GM19238 (cell line): Measurements from ENCODE around the gene GUCA1C.

Experiments used
- DNase-seq: peaks from one replicate; pipeline ENCODE4 v3.0.0; 2011; ENCODE audit warnings: low spot score; ENCODE audit not compliant: insufficient read length

GUCA1C gene

GRCh38 chr3:108953700-108954099 is at the start of gene GUCA1C:
Gene GUCA1C, minus strand, starts transcription at chr3:108953879. Its CDS starts 117 bp downstream, at chr3:108953762.
- DNase-seq, result no peak

- DNase-seq, result no peak
Observed at GRCh38 chr3:108998436-108998835, 44.8 kb upstream of the GUCA1C start.

DNA sequence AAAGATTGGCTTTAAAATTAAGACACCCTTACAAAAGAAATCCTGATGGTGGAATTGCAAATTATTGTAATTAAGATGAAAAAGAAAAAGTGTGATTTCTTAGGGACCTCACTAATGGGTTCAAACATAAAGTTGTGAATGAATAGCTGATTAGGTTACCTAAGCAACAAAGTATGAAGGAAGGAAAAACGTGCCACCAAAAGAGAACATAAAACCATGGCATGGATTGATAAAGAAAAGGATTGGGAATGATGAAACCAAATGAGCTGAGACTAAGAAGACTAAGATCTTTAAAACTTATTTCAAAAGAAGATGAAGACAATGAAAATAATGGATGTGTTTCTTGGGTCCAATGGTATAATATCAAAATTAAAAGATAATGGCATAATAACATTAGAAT is 32.2 kb upstream of the GUCA1C start:
- DNase-seq, result no peak

GRCh38 chr3:108983051-108983450 is 29.4 kb upstream of the GUCA1C start:
- DNase-seq, result no peak

DNA sequence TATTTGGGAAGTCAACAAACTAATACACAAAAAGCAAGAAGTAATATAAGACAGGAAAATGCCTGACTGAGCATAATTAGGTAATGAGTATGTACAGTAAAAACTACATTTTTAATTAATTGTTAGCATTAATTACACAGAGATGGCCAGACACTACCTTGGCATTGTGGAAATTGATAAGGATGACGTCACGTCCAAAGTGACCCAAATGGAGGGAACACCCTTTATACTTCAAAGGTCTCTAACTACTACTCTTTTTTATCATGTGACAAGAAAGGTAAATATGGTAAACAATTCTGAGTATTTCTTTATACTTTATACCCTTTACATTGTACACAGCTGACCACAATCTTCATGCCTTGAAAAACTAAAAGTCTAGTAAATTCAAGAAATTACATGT is 22.4 kb upstream of the GUCA1C start:
- DNase-seq, result no peak

DNA sequence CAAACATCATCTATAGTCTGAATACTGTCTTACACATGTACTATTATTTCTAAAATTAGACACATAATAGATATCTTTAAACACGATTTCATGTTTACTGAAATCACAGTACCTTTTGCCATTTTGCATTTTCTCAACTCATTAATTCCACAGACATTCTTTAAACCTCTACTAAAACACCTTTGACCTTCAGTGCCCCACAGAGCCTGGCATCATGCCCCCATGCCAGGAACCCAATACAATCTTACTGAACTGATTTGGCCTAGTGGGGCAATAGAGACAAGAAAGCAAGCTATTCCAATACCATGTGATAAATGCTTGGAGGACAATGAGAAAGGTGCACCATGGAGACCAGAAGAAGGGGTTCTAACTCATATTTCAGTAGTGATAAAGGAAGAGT is 19.3 kb upstream of the GUCA1C start:
- no peak for DNase-seq

DNA sequence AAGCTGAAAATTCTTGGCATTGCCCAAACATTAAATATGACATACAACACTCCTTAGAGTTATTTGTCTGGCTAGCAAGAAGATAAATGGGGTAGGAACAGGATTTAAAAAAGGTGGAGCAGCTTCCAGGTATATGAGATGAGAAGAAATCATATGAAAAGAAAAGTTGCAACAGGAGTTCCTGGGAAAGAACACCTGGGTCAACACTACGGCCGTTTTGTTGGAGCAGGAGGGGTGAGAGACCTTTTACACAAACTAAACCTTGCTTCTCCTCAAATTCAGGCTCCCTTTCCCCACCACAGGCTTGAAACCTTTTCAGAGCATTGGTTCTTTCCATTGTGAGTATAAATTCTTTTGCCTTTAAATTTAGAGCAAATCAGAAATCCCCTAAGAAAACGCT is 18.8 kb upstream of the GUCA1C start:
- no peak for DNase-seq

GRCh38 chr3:108970561-108970960 is 16.9 kb upstream of the GUCA1C start:
- DNase-seq, result no peak

DNA sequence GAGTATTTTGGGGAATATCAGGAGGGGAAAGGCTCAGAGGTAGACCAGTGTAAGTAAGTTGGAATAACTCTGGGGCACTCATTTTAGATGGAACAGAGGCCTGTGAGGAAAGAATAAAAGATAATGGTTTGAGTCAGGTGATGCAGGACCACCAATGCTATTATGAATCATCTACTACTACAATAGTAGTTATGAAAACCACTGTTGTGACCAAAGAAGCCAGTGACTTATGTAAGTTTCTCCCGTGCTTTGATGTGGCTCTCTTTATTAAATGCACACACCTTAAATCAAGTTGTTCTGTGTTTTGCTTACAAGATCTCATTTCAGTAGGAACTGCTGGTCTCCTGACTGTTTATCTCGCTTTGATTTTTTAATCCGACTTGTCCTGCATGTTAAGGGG is 13.1 kb upstream of the GUCA1C start:
- no peak for DNase-seq

DNA sequence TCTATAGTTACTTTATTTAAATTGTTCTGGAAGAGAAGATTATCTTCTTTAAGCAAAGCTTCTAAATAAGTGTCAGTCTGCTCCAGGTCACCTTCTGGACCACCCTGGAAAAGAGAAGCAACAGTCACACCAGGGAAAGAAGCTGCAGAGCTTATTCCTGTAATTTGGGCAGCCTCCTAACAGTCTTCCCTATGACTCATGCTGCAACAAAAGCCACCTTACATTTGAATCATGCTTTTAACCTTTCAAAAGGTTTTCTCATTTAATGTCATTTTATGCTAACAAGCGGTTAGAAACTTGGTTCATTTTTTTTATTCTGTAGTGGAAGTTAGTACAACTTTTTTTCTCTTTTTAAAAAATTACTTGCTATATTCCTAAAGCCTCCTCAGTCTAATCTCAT is 5.3 kb upstream of the GUCA1C start:
- no peak for DNase-seq

DNA sequence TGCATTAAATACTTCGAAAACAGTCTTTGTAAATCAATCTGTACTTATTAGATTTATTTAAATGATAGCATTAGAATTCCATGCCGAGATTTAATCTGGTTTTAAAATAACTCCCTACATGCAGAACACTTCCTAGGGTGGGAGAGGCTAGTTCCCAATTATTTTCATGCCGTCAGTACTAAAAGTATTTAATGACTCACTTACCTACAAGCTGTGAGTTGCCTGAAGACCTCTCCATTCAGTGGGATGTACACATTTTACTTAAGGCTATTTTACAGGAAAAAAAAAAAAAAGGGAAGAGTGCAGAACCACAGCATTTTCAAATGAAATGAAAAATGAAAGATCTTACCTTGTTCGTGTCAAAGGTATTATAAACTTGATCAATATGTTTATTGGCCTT is 469 bp downstream of the GUCA1C start:
- no peak for DNase-seq

- DNase-seq, result no peak
Observed at GRCh38 chr3:108951820-108952501, 1.7 kb downstream of the GUCA1C start.

DNA sequence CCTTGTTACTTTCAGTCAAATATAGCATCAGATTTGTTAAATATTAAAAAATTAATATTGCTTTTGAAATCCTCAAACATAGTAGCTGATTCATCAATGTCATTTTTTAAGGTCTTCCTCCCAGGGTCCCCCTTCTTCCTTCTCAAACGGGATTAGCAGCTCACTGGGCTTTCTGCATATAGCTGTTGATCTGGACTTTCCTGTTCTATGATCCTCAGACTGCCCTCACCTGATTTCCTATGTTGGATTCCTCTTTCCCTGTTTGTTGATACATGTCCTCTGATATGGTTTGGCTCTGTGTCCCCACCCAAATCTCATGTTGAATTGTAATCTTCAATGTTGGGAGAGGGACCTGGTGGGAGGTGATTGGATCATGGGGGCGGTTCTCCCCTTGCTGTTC is 5.8 kb downstream of the GUCA1C start:
- no peak for DNase-seq

- DNase-seq, result no peak
Observed at GRCh38 chr3:108946292-108947285, 7.1 kb downstream of the GUCA1C start.

DNA sequence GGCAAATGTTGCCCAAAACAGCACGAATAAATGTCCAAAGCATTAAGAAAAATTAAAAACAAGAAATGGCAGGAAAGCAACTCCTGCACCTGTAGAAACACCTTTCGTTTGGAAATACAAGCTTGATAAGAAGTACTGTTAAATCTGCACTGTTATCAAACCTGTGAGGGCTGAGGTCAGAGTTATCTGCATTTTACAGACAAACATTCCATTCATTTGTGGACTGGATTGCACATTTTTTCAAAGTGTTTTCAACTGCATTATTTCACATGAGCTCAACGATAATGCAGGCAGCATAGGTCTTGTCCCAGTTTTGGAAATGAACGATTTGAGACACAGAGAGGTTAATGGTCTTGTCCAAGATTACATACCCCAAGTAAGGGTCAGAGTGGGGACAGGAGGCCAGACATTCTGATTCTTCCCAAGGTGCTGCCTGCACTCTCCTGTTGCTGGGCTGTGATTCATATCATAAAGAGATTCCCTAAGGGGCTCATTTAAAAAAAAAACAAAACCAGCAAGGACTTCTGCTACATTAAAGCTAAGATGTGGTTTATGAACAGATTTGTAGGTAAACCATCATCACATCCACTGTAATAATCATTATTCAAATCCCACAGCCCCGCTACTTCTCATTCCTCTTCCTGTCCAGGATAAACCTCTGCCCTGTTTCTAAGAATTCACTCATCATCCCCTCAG is 13.0 kb downstream of the GUCA1C start:
- no peak for DNase-seq

DNA sequence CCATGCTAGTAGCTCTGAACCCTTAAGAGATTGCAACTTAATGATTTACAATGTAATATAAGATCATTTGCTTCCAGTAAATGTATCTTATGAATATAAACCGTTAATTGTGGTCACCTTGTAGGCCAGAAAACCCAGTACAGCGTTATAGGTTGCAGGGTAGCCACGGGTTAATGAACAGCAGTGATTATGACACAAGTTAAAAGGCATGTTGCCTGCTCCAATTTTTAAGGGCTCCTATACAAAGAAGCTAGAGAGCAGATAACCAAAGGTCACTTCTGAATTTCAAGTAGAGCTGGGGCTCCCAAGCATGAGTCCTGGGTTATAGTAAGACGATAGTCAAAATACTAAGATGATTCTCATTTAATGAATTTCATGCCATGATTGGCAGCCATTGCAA is 13.5 kb downstream of the GUCA1C start:
- no peak for DNase-seq

- DNase-seq, result no peak
Observed at GRCh38 chr3:108936924-108937689, 16.6 kb downstream of the GUCA1C start.

DNA sequence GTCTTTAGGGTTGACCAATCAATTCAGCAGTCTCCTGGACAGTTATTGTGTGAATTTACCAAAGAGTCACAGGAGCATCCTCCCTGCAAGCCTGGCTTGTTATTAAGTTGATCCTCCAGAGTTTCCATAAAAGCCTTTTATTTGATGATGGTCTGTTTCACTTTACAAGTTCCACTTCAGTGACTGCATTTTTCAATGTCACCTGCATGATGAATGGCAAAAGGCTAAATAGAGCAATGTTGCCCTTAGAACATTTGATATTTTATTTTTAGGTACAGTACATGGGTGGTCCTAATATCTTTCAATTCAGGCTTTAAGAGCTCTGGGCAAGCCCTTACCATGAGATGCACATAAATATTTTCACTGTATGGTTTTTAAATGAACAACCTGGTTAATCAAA is 22.6 kb downstream of the GUCA1C start:
- DNase-seq, result no peak

DNA sequence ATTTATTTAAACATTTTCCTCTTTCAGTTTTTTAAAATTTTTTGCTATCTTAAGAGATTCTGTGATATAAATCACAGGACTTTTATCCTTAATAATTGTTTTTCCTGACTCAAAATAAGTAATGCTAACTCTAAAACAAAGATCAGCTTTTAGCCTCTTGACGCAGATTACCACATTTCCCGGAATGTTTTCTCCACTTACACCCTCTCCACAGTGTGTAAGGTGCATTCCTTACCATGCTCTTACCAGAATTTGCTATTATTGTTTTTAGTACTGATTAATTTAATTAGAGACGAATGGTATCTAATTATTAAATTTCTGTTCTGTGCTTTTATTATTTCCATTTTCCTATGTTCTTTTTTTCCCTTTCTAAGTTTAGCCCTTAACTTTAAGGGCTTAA is 34.8 kb downstream of the GUCA1C start:
- DNase-seq, result no peak

DNA sequence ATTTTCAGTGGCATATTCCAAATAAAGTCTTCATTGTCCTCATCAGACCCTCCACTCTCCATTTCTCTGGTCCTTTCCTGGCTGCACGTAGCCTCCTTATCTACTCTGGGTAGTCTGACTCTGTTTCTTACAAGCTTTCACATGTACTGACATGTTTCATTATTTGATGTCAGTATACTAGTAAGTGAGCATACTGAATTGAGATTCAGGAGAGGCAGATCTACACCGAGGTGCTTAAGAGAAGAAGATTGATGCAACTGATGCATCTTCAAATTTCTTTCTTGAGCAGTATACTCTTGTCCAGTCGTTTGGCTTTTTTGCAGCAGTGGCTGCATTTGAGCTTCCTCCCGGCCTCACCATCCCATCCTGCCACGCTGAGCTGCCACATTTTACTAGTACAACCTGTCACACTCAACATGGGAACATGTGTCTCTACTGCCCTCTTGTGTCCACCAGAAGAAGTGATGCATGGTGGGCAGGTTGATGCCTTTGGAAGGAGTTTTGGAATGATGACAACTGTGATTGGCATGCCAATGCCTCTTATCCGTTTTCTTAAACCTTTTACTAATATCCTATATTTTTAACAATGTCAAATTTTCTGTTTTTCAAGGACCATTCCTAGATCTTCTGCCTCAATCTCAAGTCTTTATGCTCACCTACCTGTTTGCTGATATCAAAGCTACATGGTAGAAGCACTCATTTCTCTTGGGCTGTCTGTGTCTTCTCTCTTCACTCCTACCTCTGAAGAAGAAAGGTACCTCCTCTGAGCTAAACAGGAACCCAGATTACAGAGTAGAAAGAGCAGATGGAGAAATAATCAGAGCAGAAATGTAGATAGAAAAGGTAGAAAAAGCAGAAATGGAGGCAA is 38.7 kb downstream of the GUCA1C start:
- DNase-seq, result peak; percentile 30
